NB4 (cell line): ENCODE data around the gene TM4SF4.
A peak's percentile ranks its signal among the peaks of the same experiment; 100 is the strongest.

Experiments
- DNase-seq: peaks from one replicate; pipeline ENCODE4 v3.0.0; 2010; ENCODE audit warnings: low read depth
- H3K4me3 ChIP-seq: one replicate; pipeline ENCODE4 v1.5.1; 2011; ENCODE audit warnings: mild to moderate bottlenecking, low read depth, low read length, moderate library complexity
- MYC ChIP-seq: IDR thresholded peaks from 2 replicates; pipeline ENCODE4 v1.6.1; 2011; ENCODE audit warnings: low read depth, low read length
- POLR2A ChIP-seq: IDR thresholded peaks from 2 replicates; pipeline ENCODE4 v1.6.1; 2011; ENCODE audit warnings: mild to moderate bottlenecking; ENCODE audit not compliant: insufficient read length; ENCODE audit errors: extremely low read depth
- TF ChIP-seq, protein P1 (sequence below): IDR thresholded peaks from one replicate; pipeline ENCODE4 v1.5.1; 2012; ENCODE audit warnings: low read depth, low read length
- TF ChIP-seq, protein P2 (sequence below): IDR thresholded peaks from 2 replicates; pipeline ENCODE4 v1.6.1; 2011; ENCODE audit warnings: low read depth, low read length

TM4SF4 gene

DNA sequence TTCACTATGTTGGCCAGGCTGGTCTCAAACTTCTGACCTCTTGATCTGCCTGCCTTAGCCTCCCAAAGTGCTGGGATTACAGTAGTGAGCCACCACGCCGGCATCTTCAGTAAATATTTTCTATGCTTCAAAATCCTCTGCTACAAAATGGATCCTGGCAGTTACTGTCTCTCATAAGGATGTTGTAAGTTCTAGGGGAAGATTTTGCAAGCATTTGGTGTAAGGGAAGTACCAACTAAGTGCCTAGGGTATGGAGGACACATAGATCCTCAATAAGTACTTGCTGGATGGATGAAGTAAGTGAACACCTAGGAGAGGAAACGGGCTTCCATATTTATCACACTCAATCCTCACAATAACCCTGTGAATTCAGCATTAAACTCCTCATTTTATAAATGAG is 6.6 kb downstream of the TM4SF4 start:
- peak; percentile 8 for DNase-seq
- TF ChIP-seq, protein P1, sequence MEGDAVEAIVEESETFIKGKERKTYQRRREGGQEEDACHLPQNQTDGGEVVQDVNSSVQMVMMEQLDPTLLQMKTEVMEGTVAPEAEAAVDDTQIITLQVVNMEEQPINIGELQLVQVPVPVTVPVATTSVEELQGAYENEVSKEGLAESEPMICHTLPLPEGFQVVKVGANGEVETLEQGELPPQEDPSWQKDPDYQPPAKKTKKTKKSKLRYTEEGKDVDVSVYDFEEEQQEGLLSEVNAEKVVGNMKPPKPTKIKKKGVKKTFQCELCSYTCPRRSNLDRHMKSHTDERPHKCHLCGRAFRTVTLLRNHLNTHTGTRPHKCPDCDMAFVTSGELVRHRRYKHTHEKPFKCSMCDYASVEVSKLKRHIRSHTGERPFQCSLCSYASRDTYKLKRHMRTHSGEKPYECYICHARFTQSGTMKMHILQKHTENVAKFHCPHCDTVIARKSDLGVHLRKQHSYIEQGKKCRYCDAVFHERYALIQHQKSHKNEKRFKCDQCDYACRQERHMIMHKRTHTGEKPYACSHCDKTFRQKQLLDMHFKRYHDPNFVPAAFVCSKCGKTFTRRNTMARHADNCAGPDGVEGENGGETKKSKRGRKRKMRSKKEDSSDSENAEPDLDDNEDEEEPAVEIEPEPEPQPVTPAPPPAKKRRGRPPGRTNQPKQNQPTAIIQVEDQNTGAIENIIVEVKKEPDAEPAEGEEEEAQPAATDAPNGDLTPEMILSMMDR: no peak
- TF ChIP-seq POLR2A (no peak), MYC (no peak)
- TF ChIP-seq, protein P2, sequence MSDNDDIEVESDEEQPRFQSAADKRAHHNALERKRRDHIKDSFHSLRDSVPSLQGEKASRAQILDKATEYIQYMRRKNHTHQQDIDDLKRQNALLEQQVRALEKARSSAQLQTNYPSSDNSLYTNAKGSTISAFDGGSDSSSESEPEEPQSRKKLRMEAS: no peak
- no peak overlapping the region for H3K4me3 ChIP-seq

DNA sequence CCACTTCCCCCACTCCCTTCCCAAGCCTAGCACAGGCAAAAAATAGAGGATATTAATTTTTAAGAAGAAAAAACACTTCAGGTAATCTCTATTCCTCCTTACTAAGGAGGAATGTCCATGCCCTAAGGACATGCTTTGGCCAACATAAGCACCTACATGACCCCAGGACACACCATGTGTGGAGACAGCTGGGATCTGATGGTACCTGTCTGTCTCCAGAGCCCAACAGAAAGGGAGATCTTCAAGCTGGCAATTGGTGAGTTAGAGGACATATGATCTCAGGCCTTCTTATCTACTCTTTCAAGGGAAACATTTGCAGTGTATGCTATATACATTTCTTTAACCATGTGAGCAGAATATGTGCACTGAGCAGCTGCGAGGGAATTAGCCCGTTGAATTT is 7.0 kb downstream of the TM4SF4 start:
- H3K4me3 ChIP-seq: no peak overlapping the region
- DNase-seq: no peak
- TF ChIP-seq, protein P2: no peak
- no peak for TF ChIP-seq MYC
- TF ChIP-seq POLR2A: no peak
- TF ChIP-seq, protein P1: no peak

DNA sequence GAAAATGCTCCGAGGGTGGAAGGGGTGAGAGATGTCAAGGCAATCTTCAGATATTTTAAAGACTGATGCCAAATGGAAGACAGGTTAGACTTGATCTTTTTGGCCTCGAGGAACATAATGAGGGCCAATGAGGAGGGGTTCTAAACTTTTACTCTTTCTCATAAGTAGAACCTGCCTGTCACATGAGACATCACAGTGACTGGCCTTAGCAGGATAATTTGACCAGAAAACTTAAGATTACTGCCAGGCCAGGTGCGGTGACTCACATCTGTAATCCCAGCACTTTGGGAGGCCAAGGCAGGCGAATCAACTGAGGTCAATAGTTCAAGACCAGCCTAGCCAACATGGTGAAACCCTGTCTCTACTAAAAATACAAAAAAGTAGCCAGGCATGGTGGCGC is 12.2 kb downstream of the TM4SF4 start:
- DNase-seq: no peak
- no peak overlapping the region for H3K4me3 ChIP-seq
- TF ChIP-seq, protein P2: no peak
- TF ChIP-seq POLR2A (no peak), MYC (no peak)
- TF ChIP-seq, protein P1: no peak

DNA sequence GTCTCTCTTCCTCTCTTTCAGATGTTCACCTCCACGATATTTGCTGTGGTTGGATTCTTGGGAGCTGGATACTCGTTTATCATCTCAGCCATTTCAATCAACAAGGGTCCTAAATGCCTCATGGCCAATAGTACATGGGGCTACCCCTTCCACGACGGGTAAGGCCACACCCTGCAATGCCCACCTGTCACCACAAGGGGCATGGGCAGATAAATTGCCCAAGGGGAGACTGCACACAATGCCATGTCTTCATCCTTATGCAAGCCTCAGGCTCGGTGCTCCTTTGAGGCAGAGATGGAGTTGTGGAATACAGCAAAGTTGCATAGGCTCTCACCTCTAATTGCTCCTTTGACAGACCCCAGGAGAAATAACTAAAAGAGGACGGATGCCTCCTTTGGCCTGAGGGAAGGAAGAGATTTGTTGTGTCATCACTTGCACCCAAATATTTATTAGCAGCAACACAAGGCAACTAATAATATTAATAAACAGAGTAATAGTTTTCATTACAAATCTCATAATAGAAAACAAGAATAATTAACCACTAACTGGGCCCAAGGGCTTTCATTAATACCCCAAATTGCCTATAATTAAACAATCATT is 13.2 kb downstream of the TM4SF4 start:
- TF ChIP-seq MYC: no peak
- TF ChIP-seq, protein P2: no peak
- TF ChIP-seq POLR2A: no peak
- TF ChIP-seq, protein P1: peak; percentile 63
- H3K4me3 ChIP-seq: no peak overlapping the region
- peak; percentile 48 for DNase-seq

DNA sequence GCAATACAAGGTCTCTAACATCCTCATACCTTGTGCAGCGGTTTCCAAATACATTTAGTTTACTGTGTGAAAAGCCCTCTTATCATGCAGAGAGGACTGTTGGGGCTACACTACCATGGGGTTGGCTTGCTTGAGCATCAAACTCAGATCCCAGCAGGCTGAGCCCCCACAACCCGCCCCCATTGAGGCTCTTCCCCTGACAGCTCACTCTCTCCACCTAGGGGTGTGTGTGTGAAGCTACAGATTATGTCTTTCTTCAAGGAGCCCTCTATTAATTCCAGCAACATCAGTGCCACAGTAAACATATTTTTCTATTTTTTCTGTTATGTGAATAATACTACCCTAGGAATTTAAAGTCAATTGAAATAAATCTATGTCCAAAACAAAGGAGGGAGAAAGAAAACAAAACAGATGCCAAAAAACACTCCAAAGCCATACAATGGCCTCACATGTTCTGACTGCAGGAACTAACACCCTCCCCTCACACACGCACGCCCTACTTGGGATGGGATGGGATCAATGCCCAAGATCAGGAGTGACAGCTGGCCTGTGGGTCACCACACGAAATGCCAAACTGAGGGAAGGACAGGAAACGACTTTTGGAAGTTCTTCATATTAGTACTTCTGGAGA is 14.7 kb downstream of the TM4SF4 start:
- DNase-seq: peak; percentile 22
- no peak overlapping the region for H3K4me3 ChIP-seq
- TF ChIP-seq MYC: no peak
- TF ChIP-seq, protein P1: peak; percentile 55
